ENCODE results near the gene BEND3.
A peak's percentile ranks its signal among the peaks of the same experiment; 100 is the strongest.

The BEND3 gene

GRCh38 chr6:107105511-107106116, 9.7 kb downstream of the BEND3 start:
- no peak overlapping the region for H3K27ac ChIP-seq
- peaks cover 0 to 4% (median 0%) of the 10 kb centered on the region in 4 donors for H3K4me1 ChIP-seq
- no peaks in the 10 kb centered on the region for H3K9me3 ChIP-seq
- peak in 1 of 2 donors; percentile 23 for DNase-seq
- no peaks in the 10 kb centered on the region for H3K36me3 ChIP-seq
- no peak overlapping the region for H3K4me3 ChIP-seq
- intact Hi-C loops (cut with DNase I; ENCODE audit: low total_unique reads) = no loop called here
- TF ChIP-seq, protein P1, sequence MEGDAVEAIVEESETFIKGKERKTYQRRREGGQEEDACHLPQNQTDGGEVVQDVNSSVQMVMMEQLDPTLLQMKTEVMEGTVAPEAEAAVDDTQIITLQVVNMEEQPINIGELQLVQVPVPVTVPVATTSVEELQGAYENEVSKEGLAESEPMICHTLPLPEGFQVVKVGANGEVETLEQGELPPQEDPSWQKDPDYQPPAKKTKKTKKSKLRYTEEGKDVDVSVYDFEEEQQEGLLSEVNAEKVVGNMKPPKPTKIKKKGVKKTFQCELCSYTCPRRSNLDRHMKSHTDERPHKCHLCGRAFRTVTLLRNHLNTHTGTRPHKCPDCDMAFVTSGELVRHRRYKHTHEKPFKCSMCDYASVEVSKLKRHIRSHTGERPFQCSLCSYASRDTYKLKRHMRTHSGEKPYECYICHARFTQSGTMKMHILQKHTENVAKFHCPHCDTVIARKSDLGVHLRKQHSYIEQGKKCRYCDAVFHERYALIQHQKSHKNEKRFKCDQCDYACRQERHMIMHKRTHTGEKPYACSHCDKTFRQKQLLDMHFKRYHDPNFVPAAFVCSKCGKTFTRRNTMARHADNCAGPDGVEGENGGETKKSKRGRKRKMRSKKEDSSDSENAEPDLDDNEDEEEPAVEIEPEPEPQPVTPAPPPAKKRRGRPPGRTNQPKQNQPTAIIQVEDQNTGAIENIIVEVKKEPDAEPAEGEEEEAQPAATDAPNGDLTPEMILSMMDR (IDR thresholded peaks at IDR 0.05) = no peak
- H3K27me3 ChIP-seq = no peaks in the 10 kb centered on the region

DNA sequence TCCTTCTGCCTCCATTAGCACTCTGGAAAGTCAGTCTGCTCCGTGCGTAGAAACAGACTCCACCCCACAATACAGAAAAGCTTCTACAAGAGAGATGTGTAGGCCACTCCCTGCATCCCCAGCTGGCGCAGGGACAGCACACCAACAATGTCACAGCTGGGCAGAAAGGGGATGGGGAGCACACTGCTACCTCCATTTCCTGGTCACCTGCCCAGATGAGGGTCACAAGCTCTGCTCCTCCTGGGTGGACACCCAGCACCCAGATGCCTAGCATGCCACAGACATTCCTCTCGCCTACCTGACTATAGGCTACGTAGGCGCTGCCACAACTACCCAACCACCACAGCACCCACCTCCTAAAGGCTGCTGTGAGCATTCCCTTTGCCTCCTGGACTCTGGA, 12.2 kb downstream of the BEND3 start:
- no peaks in the 10 kb centered on the region for H3K9me3 ChIP-seq
- no peak overlapping the region for H3K27ac ChIP-seq
- DNase-seq = peak in 1 of 2 donors; percentile 33
- no peaks in the 10 kb centered on the region for H3K27me3 ChIP-seq
- no peaks in the 10 kb centered on the region for H3K36me3 ChIP-seq
- H3K4me3 ChIP-seq = no peak overlapping the region
- TF ChIP-seq, protein P1 (IDR thresholded peaks at IDR 0.05) = no peak
- H3K4me1 ChIP-seq = peaks cover 0 to 3% (median 0%) of the 10 kb centered on the region in 4 donors
- intact Hi-C loops (cut with DNase I; ENCODE audit: low total_unique reads) = no loop called here

- Histone ChIP-seq H3K9me3 (no peaks in the 10 kb centered on the region), H3K4me1 (no peaks in the 10 kb centered on the region), H3K36me3 (no peaks in the 10 kb centered on the region), H3K27ac (no peak overlapping the region), H3K4me3 (no peak overlapping the region), H3K27me3 (no peaks in the 10 kb centered on the region)
- DNase-seq = peak in 1 of 2 donors; percentile 40
- TF ChIP-seq, protein P1 (IDR thresholded peaks at IDR 0.05) = no peak
- intact Hi-C loops (cut with DNase I; ENCODE audit: low total_unique reads) = no loop called here
These were observed 12.9 kb downstream of the BEND3 start for GRCh38 chr6:107102414-107102805.

- no peak overlapping the region for H3K4me3 ChIP-seq
- H3K4me1 ChIP-seq = no peaks in the 10 kb centered on the region
- no peaks in the 10 kb centered on the region for H3K9me3 ChIP-seq
- DNase-seq = peak in 1 of 2 donors; percentile 31
- no peaks in the 10 kb centered on the region for H3K36me3 ChIP-seq
- H3K27me3 ChIP-seq = no peaks in the 10 kb centered on the region
- TF ChIP-seq, protein P1 (IDR thresholded peaks at IDR 0.05) = no peak
- intact Hi-C loops (cut with DNase I; ENCODE audit: low total_unique reads) = no loop called here
- H3K27ac ChIP-seq = no peak overlapping the region
These were observed 13.5 kb downstream of the BEND3 start for GRCh38 chr6:107101686-107102413.

DNA sequence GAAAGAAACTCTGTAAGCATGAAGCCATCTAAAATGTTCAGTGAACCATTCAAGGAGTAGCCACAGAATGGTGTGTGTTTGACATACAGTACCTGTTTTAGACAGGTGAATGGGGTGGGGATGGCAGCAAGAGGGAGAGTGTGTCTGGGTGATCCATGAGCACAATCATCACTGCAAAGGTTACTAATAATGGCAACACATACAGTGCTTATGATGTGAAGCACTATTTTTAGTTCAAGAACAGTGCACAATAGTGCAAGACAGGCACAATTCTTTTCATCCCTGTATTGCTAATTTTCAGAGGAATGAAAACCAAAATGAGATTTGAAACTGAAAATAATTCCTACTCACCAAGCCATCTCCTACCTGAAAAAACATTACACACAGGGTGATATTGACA, 14.1 kb downstream of the BEND3 start:
- DNase-seq = no peak
- H3K36me3 ChIP-seq = peaks cover 0 to 3% (median 0%) of the 10 kb centered on the region in 3 donors
- no peaks in the 10 kb centered on the region for H3K27me3 ChIP-seq
- intact Hi-C loops (cut with DNase I; ENCODE audit: low total_unique reads) = no loop called here
- no peak overlapping the region for H3K4me3 ChIP-seq
- H3K4me1 ChIP-seq = no peaks in the 10 kb centered on the region
- TF ChIP-seq, protein P1 (IDR thresholded peaks at IDR 0.05) = no peak
- H3K9me3 ChIP-seq = no peaks in the 10 kb centered on the region
- no peak overlapping the region for H3K27ac ChIP-seq

Data from tibial artery (tissue), 4 donors.